ENCODE data around the gene C6orf52.
"Not testable (repeated sequence)": the region's sequence is repeated elsewhere in the genome, so short reads cannot be mapped to it uniquely, and the experiment has no call there.

C6orf52 gene

GRCh38 chr6:10694302-10695085 lies at the start of gene C6orf52, which contains the start of gene PAK1IP1:
TSS of gene C6orf52 (minus strand) at chr6:10694616. CDS start at chr6:10687550, 7,066 bp downstream.
TSS of gene PAK1IP1 (plus strand) at chr6:10694972. CDS start at chr6:10694986, 14 bp downstream.
- DNase-seq, result peak; percentile 86

GRCh38 chr6:10743515-10743914 lies 49.1 kb upstream of the C6orf52 start:
- no peak for DNase-seq

- no peak for DNase-seq
Observed at GRCh38 chr6:10742251-10742650, 47.8 kb upstream of the C6orf52 start.

- DNase-seq, result not testable (repeated sequence)
Observed at GRCh38 chr6:10741643-10742042, 47.2 kb upstream of the C6orf52 start.

GRCh38 chr6:10740061-10740460 lies 45.6 kb upstream of the C6orf52 start:
- no peak for DNase-seq

- no peak for DNase-seq
Observed at GRCh38 chr6:10736731-10737130, 42.3 kb upstream of the C6orf52 start.

GRCh38 chr6:10733863-10734262 lies 39.4 kb upstream of the C6orf52 start:
- no peak for DNase-seq

GRCh38 chr6:10733151-10733715 lies 38.8 kb upstream of the C6orf52 start:
- DNase-seq, result no peak

GRCh38 chr6:10730254-10730653 lies 35.8 kb upstream of the C6orf52 start:
- DNase-seq, result no peak

- DNase-seq, result no peak
Observed at GRCh38 chr6:10725716-10726115, 31.3 kb upstream of the C6orf52 start.

- DNase-seq, result no peak
Observed at GRCh38 chr6:10725044-10725443, 30.6 kb upstream of the C6orf52 start.

GRCh38 chr6:10723567-10723881 lies 29.1 kb upstream of the C6orf52 start:
- DNase-seq, result no peak

- peak; percentile 94 for DNase-seq
Observed at GRCh38 chr6:10722820-10723566, 28.6 kb upstream of the C6orf52 start, which contains the start of gene TMEM14C. TSS of gene TMEM14C (plus strand) at chr6:10723070. CDS start at chr6:10724614, 1,544 bp downstream.

- no peak for DNase-seq
Observed at GRCh38 chr6:10722570-10722819, 28.1 kb upstream of the C6orf52 start.

- DNase-seq, result no peak
Observed at GRCh38 chr6:10721850-10722569, 27.6 kb upstream of the C6orf52 start.

GRCh38 chr6:10720960-10721849 lies 26.8 kb upstream of the C6orf52 start:
- peak; percentile 62 for DNase-seq

- DNase-seq, result no peak
Observed at GRCh38 chr6:10720265-10720959, 26.0 kb upstream of the C6orf52 start.

- no peak for DNase-seq
Observed at GRCh38 chr6:10719964-10720264, 25.5 kb upstream of the C6orf52 start.

- DNase-seq, result peak; percentile 42
Observed at GRCh38 chr6:10719296-10719963, 25.0 kb upstream of the C6orf52 start.

GRCh38 chr6:10713962-10714361 lies 19.5 kb upstream of the C6orf52 start:
- DNase-seq, result no peak

- no peak for DNase-seq
Observed at GRCh38 chr6:10696655-10697054, 2.2 kb upstream of the C6orf52 start.

Data from T1000 (cell line).